GM21825 (cell line): ENCODE measurements around the gene TTLL6.
"Not testable (repeated sequence)": the region's sequence is repeated elsewhere in the genome, so short reads cannot be mapped to it uniquely, and the experiment has no call there.

Experiments used
- ATAC-seq: cut with Tn5 transposase; IDR thresholded peaks from one replicate; pipeline ENCODE4 v1.9.1; 2021; ENCODE audit warnings: mild to moderate bottlenecking, moderate library complexity; ENCODE audit not compliant: unreplicated experiment

TTLL6 gene

DNA sequence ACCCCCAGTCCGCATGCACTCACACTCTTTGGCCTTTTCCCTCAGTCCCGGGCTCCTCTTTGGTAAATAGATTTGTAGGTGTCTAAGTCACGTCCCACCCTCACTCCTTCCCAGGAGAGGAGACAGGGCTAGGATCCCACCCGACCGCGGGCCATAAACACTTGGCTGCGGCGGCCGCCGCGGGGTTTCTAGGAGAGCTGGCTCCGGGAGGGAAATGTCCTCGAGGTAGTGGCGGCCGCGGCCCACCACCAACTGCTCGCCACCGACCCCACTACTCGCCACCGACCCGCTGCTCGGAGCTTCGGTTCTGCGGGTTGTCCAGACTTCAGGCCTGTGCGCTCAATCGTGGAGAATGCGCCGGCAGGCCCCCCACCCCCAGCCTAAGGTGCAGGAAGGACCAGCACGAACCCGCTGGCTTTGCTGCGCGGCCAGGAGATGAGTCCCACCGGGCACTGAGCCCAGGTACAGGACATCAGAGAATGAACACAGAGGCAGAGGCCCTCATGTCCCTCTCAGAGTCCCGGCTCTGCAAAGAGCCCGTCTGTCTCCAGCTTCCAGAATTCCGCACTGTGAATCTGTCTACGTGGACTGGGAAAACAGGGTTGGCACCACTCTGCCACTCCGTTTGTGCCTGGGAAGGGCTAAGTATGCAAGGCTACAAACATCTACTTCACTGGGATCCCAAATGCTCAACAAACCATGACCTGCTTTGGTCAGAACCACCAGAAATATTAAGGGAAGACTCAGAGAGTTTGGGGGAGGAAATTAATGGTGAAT is 91.6 kb downstream of the TTLL6 start:
- no peak for ATAC-seq

DNA sequence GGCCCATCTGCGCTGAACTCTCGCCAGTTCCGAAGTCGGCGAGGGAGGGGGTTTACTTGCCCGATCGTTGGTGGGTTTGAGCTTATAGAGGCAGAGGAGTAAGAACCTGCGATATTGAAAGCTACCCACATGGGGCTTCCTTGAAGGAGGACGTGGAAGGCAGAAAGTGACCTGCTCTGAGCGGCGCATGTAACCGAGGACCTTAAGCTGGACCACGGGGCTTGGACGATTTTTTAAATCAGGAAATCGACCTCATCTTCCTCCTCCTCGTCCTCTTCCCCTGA is 92.1 kb downstream of the TTLL6 start:
- ATAC-seq = no peak

DNA sequence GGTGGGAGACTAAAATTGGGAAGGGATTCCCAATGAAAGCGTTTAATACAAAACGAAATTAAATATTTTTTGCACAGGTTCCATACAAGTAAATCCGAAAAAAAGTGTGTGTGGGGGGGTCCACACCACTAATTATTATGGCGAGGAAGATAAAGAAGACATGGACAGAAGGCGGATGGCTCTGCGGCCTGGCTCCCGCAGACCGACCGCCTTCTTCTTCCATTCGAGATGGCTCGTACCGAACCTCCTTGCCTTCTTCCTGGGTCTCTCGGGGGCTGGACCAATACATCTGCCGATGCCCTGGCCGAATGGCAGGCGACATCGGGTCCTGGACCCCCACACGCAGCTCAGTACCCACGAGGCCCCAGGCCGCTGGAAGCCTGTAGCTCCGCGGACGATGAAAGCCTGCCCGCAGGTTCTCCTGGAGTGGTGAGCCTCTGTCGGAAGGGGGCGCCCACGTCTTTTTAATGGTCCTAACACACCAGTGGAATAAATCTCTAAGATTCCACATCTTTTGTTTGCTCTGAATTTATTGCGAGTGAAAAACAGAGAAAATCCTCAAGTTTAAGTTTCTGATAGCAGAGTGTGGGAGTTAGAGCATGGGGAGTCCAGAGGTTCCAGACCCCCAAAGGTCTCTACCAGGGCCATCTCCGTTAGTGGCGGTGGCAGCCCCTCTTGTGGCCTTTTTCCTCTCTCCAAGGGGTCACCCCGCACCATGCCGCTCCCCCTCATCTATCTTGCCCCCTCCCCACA is 92.6 kb downstream of the TTLL6 start:
- ATAC-seq = no peak

DNA sequence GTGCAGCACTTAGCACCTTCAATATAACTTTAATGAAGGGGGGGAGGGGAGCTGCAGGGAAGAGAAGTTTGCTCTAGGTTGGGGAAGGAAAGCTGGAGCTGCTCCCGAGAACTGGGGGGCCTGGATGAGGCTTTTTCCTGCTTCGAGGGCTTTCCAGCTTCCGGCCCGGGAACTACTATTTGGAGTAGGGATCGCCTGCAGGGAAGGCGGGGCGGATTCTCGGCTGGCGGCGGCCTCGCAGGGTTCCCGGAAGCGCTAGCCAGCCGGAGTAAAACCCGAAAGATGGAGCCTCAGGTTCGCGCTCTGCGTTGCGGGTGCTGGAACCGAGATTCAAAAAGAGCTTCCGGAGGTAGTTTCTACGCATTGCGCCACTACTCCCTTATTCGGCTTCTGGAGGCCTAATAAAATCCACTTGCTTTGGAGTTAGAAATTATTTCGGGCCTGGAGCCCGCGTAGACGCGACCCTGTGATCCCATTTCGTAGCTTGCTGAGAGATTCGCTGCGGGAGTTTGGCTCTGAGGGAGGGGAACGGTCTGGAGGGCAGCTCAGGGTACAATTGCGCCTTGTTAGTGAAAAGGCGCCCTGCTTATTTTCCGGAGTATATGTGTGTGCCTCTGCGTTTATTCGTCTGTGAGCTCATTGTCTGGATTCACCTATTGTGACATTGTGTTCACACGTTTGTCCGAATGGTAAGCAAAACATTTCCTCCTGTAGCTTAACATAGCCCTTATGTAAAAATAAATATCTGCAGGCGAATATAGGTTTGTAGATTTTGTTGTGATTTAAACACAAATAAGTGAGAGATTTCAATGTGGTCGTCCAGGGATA is 93.4 kb downstream of the TTLL6 start:
- ATAC-seq = no peak

DNA sequence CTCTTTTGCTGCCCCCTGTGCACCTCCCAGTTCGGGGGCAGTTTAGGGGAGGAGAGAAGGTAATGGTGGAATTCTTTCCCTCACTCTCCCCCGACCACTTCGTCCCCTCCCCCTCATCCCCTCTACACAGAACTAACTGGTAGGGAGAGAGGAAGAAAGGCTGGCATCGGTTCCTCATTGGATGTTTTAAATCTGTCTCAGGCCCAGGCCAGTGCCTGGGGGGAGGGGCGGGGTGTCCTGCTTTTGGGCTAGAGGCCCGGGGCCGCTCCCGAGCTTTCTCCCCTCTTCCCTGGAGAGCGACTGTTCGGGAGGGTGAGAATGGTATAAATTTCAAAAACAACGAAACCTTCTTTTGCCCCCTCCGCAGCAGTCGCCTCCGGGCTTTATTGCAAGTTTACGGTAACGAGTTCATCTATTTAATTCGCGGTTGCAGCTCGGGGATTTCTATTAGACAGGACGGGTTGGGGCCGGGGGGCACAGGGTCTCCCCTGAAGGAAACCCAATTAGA is 94.1 kb downstream of the TTLL6 start, which contains the start of gene PRAC2:
PRAC2 (plus strand) TSS at position 271 of the 508 bp plus-strand sequence. CDS start 1,226 bp downstream, outside the sequence.
- no peak for ATAC-seq

DNA sequence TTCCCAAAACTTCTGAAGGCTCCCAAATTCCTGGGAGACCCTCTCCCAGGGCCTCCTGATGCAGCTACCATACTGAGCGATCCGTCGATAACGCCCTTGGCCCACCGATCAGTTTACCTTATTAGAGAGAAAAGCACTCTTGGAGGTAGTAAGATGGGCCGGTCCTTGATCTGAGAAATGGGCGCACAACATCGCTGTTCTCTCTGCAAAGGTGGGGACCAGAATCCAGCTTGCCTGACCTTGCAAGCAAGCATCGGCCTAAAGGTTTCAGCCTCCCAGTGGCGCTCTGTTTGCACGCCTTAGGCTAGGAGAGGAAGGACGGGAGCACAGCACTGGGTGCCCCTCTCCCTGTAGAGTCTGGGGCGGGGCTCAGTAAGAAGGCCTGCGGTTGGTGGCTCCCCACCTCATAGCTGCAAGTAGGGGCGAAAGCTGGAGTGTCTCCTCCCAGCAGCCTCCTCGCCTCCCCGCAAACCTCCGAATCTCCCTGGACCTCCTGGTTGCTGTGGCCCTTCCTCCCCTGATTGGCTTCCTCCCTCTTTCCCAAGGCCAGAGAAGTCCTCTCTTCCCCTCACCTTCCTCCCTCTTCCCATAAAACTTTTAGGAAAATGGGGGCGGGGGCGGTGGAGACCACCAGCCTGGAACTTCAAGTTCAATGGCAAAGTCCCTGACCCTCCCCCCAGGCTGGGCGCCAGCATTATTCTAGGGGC is 94.7 kb downstream of the TTLL6 start, which contains the start of gene PRAC1:
PRAC1 (minus strand) TSS at position 318 of the 707 bp plus-strand sequence; CDS start at position 192, 126 bp downstream.
- ATAC-seq = no peak

DNA sequence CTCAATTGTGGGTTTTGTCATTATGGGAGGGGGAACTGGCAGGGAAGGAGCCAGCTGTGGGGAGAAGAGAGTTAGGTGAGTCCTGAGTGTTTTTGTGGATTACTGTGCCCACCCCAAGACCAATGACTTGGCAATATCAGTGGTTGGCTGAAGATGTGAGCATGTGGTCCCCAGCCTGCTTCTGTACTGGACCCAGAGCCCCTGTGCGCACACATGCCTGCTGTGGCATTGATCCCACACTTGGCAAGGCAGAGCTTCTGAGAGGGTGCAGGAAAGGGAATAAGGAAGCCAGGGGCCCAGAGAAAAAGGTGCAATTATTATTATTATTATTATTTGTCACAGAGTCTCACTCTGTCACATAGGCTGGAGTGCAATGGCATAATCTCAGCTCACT is 96.0 kb downstream of the TTLL6 start:
- no peak for ATAC-seq

DNA sequence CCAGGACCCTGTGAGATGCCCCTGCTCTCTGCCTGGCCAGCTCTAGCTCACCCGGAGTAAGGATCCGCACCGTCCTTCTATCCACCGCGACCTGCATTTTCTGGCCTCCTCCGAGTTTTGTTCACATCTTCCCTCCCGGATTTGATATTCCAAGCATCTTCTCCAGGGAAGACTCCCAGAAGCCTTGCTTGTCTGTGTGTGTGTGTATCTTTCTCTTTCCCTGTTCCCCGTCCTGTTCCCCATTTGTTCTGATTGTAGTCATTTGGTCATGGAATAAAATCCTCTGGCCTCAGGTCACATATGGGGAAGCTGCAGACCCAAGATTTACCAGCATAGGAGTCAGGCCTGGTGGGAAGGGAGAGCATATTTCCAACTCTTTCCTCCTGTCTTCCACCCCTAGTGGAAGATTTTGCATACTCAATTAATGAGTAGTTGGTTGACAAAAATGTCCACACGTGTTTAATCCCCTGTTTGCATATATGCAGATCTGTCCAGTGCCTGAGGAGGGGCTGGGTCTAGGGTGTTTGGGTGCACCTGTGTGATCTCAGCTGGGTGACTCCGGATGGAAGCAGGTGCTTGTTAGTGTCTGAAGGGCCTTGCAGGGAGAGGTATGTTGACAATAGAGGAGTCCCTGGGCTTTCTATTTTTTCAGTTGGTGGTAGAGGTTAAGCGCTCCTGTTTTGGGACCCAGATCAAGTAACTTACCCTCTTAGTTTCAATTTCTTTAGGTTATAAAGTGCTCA is 96.6 kb downstream of the TTLL6 start:
- no peak for ATAC-seq

DNA sequence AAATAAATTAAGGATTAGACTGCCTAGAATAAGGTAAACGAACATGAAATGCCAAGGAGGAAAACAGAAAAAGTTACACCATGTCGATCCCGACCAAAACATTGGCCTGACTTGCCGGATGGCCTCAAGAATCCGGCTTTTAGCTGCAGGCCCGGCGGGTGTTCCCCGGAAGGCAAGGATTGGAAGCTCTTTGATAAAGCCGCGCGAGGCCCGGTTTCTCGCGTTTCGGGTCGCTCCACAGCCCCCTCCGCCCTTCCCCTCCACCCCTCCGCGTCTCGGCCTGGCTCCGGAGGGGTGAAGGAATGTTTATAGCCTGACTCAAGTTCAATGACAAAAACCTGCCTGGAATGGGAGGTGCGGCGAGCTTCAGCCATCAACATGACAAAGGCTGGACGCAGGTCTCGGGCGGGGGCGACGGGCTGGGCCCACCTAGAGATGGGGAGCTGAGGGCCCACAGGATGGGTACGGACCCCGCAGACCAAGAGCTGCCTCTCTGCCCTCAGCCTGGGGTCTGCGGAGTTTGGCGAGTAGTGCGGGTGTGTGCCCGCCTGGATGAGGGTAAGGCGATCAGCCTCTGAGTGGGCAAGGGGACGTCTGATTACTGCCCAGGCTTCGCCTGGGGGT is 97.3 kb downstream of the TTLL6 start:
- ATAC-seq = no peak

DNA sequence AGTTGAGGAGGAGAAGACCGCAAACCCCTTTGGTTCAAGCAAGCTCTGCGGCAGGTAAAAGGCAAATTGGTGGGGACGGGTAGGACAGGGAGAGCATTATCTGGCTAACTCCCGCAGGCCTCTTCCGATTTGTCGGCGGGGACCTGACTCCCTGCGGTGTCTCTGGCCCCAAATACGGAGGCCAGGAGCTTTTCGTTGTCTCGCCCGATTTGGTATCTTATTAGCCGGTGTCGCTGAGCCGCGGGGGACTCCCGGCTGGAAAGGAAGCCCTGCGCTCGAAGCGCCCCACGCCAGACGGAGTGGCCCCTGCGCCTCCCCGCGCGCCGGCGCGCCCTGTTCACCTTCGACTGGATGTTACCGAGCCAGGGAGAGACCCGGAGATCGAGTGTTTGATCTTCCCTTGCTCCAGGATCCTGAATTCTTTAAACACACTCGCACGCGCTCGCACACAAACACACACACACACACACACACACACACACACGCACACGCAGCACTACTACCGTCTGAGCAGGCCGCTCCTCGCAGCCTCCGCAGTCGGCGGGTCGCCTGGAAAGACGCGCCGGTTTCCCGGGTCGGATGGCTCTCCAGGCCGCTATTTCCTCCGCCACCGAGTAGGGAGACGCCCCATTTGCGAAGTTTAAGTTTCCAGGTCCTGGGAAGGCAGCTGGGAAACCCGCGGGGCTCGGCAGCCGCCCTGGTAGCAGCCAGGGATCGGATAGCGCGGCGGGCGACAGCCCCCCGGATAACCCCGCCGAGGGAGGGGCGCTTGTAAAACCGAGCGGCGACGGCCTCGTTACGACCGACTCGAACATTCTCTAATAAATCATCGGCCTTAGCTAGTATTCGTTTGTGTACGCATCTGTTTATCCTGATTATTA is 98.0 kb downstream of the TTLL6 start:
- ATAC-seq = no peak

DNA sequence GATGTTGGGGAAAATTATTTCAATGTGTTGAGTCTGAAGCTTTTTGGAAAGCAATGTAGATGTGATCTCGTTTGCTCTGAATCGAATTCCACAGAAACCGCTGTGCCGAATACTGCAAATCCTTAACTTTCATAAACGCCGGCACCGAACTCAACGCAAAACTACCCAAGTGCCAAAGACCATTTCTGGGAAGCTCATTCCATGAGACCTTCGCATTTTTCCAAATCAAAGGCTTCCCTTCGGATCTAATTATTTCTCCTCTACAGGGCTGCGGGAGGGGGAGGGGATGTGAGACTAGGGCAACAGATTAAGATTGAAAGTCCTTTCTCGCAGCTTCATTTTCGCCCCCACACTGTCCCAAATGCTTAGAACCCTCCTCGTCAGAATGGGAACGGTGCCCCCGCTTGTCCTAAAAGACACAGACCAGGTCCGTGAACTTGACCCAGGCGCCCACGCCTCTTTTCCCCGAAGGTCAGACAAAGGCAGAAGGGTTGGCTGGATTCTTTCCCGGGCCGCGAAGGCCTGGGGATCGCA is 98.7 kb downstream of the TTLL6 start:
- ATAC-seq = no peak

DNA sequence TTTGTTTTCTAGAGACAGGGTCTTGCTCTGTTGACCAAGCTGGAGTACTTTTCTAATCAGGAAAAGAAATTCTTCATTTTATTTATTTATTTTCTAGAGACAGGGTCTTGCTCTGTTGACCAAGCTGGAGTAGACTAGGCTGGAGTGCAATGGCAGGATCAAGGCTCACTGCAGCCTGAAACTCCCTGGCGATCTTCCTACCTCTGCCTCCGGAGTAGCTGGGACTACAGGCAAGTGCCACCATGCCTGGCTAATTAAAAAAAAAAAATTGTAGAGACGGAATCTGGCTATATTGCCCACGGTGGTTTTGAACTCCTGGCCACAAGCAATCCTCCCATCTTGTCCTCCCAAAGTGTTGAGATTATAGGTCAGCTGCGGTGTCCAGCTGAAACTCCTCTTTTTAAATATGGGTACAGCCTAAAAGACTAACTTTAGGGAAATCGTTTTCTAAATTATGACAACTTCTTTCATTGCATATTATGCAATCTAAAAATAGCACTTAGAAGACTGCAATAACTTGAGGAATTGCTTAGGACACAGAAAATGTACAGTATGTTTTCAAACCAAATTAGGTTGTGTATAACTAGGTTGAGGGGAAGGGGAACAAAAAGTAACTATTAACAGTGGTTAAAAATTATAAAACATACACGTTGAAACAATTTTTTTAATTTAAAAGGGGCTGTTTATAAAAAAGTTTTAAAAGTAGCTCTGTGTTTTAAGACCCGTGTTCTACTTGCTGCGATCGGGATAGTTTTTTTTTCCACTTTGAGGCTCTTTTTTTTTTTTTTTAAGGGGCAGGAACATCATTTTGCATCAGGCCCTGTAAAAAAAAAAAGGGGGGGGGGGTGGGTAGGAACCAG is 99.4 kb downstream of the TTLL6 start:
- ATAC-seq = no peak

DNA sequence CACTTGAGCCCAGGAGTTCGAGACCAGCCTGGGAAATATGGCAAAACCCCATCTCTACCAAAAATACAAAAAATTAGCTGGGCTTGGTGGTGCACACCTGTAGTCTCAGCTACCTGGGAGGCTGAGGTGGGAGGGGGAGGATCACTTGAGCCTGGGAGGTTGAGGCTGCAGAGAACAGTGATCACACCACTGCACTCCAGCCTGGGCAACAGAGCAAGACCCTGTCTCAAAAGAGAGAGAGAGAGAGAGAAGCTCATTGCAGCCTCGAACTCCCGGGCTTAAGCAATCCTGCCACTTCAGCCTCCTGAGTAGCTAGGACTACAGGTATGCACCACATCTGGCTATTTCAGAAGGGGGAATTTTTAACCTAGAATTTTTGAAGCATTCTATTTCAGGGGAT is 100.5 kb downstream of the TTLL6 start:
- ATAC-seq = not testable (repeated sequence)

DNA sequence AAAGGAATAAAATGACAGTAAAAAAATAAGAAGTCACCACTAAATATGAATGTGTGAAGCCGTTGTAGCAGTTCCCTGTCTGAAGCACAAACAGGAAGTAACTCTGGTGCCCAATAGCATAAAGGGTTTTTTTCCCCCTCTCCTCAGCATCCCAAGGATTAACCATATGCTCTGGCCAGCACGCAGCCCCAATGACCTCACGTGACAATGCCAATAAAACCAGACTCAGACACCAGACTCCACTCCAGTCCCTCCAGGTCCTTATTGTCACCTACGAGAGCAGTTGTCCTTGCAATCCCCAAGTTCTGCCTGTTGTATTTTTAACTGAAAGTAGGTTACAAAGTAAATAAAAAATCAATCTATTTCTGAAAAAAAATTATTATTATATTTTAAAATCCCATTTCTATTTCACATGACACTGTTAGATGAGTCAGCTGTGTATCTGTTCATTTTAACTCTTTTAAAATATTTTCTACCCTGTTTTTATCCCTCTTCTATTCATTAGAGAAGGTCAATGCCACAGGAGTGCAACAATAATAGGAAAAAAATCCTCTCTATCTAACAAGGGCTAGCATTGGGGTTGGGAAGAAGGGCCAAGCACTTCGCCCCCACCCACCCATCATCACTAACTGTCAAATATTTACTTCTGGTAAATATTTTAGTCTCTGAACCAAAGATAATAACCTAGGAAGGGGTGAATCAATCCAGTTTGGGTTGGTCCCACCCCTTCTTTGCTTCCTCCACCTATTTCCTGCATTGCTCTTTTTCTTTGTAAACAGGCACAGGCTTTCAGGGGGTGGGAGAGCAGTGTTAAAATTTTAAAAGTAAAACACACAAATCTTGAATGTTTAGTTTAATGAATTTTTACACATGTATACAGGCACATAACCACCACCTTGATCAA is 101.3 kb downstream of the TTLL6 start:
- ATAC-seq = no peak
